NCI-H345 (cell line): ENCODE measurements around the gene MAGEB6.
"Not testable (repeated sequence)": the region's sequence is repeated elsewhere in the genome, so short reads cannot be mapped to it uniquely, and the experiment has no call there.

ENCODE experiments used
- DNase-seq: peaks from one replicate; lab custom pipeline; 2025; lab: John Stamatoyannopoulos, UW

The MAGEB6 gene, protein sequence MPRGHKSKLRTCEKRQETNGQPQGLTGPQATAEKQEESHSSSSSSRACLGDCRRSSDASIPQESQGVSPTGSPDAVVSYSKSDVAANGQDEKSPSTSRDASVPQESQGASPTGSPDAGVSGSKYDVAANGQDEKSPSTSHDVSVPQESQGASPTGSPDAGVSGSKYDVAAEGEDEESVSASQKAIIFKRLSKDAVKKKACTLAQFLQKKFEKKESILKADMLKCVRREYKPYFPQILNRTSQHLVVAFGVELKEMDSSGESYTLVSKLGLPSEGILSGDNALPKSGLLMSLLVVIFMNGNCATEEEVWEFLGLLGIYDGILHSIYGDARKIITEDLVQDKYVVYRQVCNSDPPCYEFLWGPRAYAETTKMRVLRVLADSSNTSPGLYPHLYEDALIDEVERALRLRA

GRCh38 chrX:26192204-26192603 is at the start of gene MAGEB6:
Gene MAGEB6, plus strand, starts transcription at chrX:26192440. Its CDS starts 1,407 bp downstream, at chrX:26193847.
- no peak for DNase-seq

GRCh38 chrX:26146024-26146423 is 46.2 kb upstream of the MAGEB6 start:
- DNase-seq = no peak

DNA sequence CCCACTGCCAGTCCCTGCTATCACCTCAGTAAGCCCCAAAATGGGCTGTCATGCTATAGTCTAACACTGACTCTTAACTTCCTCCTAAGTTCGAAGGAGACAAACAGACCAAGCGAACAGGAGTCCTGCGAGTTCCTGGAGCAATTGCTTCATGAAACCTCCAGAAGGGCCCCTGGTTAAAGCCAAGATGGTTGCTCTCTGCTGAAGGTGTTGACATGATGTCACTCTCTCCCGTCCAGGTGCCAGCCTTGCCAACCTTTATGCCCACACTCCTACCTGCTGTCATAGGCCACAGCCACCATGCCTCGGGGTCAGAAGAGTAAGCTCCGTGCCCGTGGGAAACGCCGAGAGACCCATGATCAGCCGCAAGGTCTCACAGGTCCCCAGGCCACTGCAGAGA is 31.9 kb upstream of the MAGEB6 start, which contains the start of gene MAGEB6B:
MAGEB6B (plus strand) TSS at position 301 of the 400 bp plus-strand sequence; CDS start at position 301, 0 bp downstream.
- no peak for DNase-seq

DNA sequence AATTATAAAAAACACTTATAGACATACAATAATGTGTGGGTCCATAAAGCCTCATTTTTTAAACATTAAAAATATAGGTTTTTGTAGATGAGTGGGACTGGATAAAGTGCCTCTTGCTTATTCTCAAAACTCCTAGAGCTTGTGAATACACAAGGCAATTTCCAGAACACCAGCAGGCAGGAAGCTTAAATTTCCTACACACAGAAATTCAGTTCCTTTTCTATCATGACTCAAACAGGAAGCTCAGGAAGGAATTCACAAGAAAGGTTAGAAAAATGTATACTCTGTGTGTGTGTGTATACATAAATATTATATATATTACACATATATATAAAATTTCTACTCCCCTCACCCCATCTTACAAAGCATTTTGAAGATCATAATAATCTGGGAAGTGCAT is 11.3 kb downstream of the MAGEB6 start:
- DNase-seq = no peak

DNA sequence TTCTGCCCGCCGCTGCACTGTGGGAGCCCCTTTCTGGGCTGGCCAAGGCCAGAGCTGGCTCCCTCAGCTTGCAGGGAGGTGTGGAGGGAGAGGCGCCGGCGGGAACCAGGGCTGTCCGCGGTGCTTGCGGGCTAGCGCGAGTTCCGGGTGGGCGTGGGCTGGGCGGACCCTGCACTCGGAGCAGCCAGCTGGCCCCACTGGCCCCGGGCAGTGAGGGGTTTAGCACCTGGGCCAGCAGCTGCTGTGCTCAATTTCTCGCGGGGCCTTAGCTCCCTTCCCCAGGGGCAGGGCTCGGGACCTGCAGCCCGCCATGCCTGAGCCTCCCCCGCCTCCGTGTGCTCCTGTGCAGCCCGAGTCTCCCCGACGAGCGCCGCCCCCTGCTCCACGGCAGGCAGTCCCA is 12.5 kb downstream of the MAGEB6 start:
- DNase-seq = not testable (repeated sequence)

GRCh38 chrX:26208012-26208411 is 15.8 kb downstream of the MAGEB6 start:
- no peak for DNase-seq

- no peak for DNase-seq
These were observed 23.6 kb downstream of the MAGEB6 start, which contains the start of gene MAGEB5 for GRCh38 chrX:26215869-26216268. Gene MAGEB5, plus strand, starts transcription at chrX:26216169. Its CDS starts 1,133 bp downstream, at chrX:26217302.

- no peak for DNase-seq
These were observed 27.1 kb downstream of the MAGEB6 start for GRCh38 chrX:26219351-26219750.

DNA sequence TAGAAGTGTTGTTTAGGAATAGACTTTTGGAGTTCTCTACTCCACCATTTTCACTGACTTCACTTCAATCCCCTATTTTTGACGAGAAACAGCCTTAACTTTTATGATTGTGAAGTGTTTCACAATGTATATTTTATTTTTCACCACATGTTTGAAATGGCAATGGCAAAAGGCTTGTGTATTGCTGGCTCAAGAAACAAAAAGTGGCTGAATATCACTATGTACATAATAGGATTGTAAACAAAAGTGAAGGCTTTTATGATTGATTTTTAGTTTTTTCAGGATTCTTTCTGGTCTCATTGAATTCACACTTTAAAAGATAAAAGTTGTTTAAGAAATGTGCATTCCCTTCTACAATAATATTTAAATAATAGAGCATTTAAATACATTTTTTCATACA is 41.9 kb downstream of the MAGEB6 start:
- DNase-seq = no peak
